Mammary epithelial cell (primary cell): Measurements from ENCODE around the gene LAMP5.

Experiments used
- CTCF ChIP-seq, 2 donors: IDR thresholded peaks in 1 of 2; conservative IDR thresholded peaks in 1 of 2; 2 replicates each; pipeline ENCODE4 v1.5.1; 2011 to 2012; ENCODE audit warnings: inconsistent platforms in 2 of 2, low read length in 2 of 2, mild to moderate bottlenecking in 2 of 2, control low read depth in 1 of 2, low read depth in 1 of 2; ENCODE audit not compliant: insufficient read depth in 1 of 2; ENCODE audit errors: extremely low read depth in 1 of 2
- EZH2 ChIP-seq: IDR thresholded peaks from 2 replicates; pipeline ENCODE4 v1.6.1; 2012; ENCODE audit warnings: low read length, inconsistent platforms, borderline replicate concordance

GRCh38 chr20:9574776-9575175 is 60.4 kb downstream of the LAMP5 start:
- TF ChIP-seq CTCF (conservative IDR thresholded peaks at IDR 0.05 in 1 of 2, IDR thresholded peaks at IDR 0.05 in 1 of 2; ENCODE audit: extremely low read depth in 1 of 2, insufficient read depth in 1 of 2, low read depth in 1 of 2, low read length in 2 of 2) (no peak), EZH2 (no peak)
